Inflammatory macrophage treated with lipopolysaccharide for 1 hour (primary cell): ENCODE measurements around the gene BLZF1.
"Not testable (repeated sequence)": the region's sequence is repeated elsewhere in the genome, so short reads cannot be mapped to it uniquely, and the experiment has no call there.

Experiments used
- DNase-seq, 2 donors: peaks; one replicate each; pipeline ENCODE4 v3.0.0-alpha.2; 2020 to 2022

BLZF1 gene

DNA sequence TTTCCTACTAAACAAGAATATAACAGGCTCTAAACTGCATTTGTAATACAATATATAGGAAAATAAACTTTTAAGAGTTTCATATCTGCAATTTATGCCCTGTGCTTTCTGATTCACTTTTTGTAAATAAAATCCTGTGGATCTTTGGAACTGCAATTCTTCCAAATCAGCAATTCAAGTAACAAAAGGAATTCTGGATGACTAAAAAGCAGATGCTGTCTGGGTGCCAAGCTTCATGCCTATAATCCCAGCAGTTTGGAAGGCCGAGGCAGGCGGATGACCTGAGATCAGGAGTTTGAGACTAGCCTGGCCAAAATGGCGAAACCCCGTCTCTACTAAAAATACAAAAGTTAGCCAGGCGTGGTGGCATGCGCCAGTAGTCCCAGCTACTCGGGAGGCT, 6.7 kb upstream of the BLZF1 start:
- no peak for DNase-seq

DNA sequence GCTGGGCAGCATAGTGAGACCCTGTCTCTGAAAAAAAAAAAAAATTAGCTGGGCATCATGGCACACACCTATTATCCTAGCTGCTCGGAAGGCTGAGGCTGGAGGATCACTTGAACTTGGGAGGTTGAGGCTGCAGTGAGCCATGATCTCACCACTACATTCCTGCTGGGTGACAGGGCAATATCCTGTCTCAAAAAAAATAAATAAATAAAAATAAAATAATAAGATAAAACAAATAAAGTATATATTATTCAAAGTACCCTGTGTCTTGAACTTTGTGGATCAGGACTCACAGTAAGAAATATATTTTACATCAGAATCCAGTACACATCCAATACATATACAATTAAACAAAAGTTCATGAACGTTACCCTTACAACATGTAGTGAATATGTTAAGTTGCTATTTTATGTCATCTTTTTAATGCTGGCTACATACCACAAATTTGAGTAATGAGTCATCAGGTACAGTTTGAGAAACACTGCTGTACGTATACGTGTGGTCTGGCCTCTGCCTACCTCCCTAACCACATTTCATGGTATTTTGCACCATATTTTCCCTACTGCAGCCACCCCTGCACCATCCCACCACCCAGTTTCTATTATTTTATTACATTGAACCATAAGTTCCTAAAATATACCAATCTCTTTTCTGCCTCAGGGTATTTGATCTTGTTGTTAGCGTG, 4.8 kb upstream of the BLZF1 start:
- no peak for DNase-seq

DNA sequence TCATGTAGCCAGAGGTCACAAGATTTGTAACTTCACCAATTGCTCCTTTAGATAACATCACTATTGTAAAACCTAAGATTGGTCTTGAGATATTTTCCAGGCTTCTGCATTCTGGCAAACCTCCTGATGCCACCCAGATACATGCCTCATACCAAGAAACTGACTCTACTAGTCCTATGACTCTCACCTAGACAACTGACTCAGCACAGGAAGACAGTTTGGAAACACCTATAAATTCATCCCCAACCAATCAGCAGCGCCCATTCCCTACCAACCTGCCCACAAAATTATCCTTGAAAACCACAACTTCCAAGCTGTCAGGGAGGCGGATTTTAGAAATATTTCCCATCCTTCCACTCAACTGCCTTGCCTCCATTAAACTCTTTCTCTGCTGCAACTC, 3.0 kb upstream of the BLZF1 start:
- no peak for DNase-seq

DNA sequence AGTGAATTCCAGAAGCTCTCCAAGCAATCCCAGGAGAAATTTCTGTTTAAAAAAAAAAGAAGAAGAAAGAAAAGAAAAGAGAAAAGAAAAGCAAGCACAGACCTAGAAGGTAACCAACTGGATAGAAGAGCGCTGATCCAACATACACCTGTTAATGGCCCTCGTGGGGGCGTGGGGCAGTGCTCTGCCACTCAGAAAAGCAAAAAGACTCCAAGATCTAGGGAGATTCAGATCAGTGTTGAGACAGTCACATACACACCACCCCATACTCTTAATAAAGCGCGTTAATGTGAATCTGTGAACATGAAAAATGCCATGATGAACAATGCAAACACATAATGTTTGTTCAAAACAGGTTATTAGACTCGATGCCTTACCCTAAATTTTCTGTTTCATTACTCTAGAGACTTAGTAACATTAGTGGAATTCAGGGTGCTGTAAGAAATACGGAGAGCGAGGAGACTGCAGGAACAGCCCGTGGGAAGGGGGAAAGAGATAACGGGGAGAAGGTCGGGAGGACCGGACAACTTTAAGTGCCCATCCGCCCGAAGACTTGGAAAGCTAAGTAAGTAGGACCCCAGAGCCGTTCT, 804 bp upstream of the BLZF1 start:
- no peak for DNase-seq

DNA sequence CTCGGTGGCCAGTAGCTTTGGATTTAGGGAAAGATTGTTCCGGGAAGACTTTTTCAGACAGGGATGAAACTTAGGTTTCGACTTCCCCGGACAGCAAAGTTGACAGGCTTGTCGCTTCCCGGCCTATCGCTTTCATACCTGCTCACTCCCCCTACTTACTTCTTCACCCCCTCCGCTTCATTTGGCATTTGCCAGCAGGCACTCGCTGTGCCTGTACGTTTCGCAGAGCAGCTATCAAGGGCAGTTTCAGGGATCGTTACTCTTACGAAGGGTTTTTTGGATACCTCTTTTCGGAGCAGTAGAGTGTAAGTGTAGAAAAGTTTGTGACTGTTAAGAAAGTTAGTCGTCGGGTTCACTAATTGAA, 393 bp downstream of the BLZF1 start:
- peak; percentile 3 to 36 for DNase-seq

GRCh38 chr1:169371404-169371803, 3.4 kb downstream of the BLZF1 start:
- DNase-seq, result peak; percentile 12 to 13

GRCh38 chr1:169381162-169381561, 13.2 kb downstream of the BLZF1 start:
- no peak for DNase-seq

- DNase-seq, result no peak
Observed at GRCh38 chr1:169383449-169383848, 15.5 kb downstream of the BLZF1 start.

DNA sequence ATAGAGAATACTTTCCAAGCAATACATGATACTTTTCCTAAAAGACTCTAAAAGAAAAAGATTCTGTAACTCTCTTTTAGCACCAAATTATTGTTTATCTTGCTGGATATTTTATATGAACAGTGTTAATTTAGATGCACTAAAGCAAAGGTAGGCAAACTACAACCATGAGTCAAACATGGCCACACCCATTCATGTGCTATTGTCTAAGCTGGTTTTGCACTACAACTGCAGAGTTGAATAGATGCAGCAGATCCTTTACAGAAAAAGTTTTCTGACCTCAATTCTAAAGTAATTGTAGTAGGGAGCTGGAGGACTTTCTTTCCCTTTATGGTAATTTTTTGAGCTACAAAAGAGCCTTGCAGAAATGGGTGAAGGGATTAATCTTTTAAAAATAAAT, 19.4 kb downstream of the BLZF1 start:
- DNase-seq, result no peak

DNA sequence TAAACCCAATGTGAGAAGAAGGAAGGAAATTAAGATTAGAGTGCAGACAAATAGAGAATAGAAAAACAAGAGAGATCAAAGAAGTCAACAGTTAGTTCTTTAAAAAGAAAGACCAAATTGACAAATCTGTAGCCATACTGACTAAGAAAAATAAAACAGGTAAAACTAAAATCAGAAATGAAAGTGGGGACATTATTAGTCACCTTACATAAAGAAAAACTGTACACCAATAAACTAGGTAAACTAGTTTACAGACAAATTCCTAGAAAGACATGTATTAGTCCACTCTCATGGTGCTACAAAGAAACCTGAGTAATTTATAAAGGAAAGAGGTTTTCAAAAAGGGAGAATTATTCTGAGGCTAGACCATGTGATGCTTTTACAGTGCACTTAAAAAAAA, 22.3 kb downstream of the BLZF1 start:
- DNase-seq, result no peak

DNA sequence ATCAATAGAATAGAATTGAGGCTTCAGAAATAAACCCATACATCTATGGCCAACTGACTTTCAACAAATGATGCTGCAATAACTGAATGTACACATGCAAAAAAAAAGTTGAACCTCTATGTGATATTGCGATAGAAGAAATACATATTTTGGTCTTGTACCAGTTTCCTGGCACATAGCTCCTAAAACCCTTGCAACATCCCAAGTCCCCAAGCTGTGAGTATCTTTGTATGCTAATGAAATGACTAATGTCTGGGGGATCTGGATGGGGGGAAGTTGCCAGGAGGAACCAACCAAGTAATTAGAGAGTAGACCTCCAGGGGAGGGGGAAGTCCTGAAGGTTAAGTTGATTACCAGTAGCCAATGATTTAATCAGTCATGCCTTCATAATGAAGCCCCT, 24.4 kb downstream of the BLZF1 start:
- DNase-seq, result peak; percentile 7 to 18

GRCh38 chr1:169395955-169396354, 28.0 kb downstream of the BLZF1 start:
- DNase-seq, result no peak

- not testable (repeated sequence) for DNase-seq
Observed at GRCh38 chr1:169402578-169402977, 34.6 kb downstream of the BLZF1 start.

DNA sequence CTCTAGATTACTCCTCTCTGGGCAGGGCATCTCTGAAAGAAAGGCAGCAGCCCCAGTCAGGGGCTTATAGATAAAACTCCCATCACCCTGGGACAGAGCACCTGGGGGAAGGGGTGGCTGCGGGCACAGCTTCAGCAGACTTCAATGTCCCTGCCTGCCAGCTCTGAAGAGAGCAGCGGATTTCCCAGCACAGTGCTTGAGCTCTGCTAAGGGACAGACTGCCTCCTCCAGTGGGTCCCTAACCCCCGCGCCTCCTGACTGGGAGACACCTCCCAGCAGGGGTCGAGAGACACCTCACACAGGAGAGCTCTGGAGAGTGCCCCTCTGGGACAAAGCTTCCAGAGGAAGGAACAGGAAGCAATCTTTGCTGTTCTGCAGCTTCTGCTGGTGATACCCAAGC, 40.3 kb downstream of the BLZF1 start:
- not testable (repeated sequence) for DNase-seq

DNA sequence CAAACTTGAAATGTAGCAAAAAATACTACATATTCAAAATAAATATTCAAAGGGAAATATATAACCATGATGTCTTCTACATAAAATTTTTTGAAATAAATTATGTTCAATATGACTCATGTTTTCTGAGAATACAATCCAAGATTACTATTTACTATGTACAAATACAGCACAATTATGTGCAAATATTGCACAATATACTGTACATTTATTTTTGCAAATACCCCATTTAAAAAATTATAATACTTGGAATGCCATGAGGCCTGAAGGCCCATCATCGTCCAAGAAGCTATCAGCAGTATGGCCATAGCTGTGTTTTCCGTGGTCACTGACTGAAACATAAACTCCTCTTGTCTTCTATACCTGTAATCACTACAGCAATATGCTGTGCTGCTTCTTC, 47.0 kb downstream of the BLZF1 start:
- no peak for DNase-seq

DNA sequence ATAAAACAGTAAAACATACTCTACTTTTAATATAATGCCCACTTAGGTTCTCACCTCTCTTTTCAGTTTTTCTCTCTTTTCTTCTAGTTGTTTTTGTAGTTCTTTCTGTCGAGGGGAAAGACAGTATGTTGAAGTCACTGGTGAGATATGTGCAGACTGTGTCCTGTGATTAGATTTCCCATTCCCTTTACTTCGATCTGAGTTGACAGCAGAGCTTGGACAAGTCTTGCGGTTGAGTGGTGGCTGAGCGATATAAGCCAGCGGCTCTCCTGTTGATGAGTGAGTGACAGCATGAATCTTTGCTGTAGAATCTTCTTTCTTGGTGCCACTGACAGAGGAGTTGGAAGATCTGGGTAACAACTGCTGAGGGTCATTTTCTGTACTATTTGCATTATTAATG, 53.3 kb downstream of the BLZF1 start:
- DNase-seq, result no peak

DNA sequence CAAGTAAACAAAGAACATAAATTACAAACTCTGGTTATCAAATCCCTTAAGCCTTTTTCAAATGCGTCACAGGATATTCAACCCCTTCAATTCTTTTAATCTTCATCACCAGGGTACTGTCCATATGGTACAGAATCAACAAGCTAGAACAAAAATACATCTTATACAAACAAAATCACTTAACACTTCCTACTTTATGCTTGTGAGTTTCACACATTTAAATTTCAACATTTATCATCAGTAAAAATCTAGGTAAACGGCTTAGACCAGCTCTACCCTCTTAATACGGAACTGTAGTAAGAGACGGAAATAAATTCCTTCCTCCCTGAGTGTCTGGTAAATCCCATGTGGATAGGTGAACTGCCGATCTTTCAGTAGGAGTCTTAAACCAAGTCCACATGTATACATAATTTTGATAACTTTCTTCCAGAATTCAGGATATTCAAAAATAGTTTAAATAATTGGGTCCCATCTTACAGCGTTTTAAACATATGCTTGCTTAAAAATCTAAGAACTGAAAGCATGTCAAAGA, 58.2 kb downstream of the BLZF1 start:
- no peak for DNase-seq

GRCh38 chr1:169427081-169427641, 59.2 kb downstream of the BLZF1 start, which contains the start of gene CCDC181:
Gene CCDC181, minus strand, starts transcription at chr1:169427474. Its CDS starts 2,547 bp downstream, at chr1:169424927.
- DNase-seq, result no peak
